ENCODE results near the gene ESRRA.

ESRRA gene

GRCh38 chr11:64275031-64275800, 30.1 kb upstream of the ESRRA start:
- no peak for DNase-seq

GRCh38 chr11:64275841-64276240, 29.5 kb upstream of the ESRRA start:
- DNase-seq: no peak

GRCh38 chr11:64276653-64277431, 28.5 kb upstream of the ESRRA start:
- DNase-seq: no peak

GRCh38 chr11:64278576-64279190, 26.6 kb upstream of the ESRRA start:
- no peak for DNase-seq

- DNase-seq: no peak
Observed at GRCh38 chr11:64281957-64282770, 23.2 kb upstream of the ESRRA start.

- DNase-seq: no peak
Observed at GRCh38 chr11:64283092-64283491, 22.2 kb upstream of the ESRRA start.

- DNase-seq: peak; percentile 90
Observed at GRCh38 chr11:64284048-64284961, 21.0 kb upstream of the ESRRA start, which contains the start of gene BAD. Gene BAD (minus strand): TSS chr11:64284665. CDS start chr11:64284368, 297 bp downstream.

GRCh38 chr11:64284962-64285884, 20.1 kb upstream of the ESRRA start, which contains the start of gene GPR137:
Gene GPR137 (plus strand): TSS chr11:64285848. CDS start chr11:64286525, 677 bp downstream.
- peak; percentile 83 for DNase-seq

GRCh38 chr11:64285885-64286800, 19.2 kb upstream of the ESRRA start:
- DNase-seq: no peak

- DNase-seq: no peak
Observed at GRCh38 chr11:64286801-64287159, 18.5 kb upstream of the ESRRA start.

- DNase-seq: no peak
Observed at GRCh38 chr11:64287676-64288352, 17.5 kb upstream of the ESRRA start.

GRCh38 chr11:64288353-64288750, 17.0 kb upstream of the ESRRA start:
- DNase-seq: no peak

GRCh38 chr11:64289002-64289564, 16.2 kb upstream of the ESRRA start:
- no peak for DNase-seq

- DNase-seq: no peak
Observed at GRCh38 chr11:64290352-64291261, 14.7 kb upstream of the ESRRA start.

GRCh38 chr11:64291262-64291751, 14.0 kb upstream of the ESRRA start, which contains the start of gene KCNK4:
Gene KCNK4 (plus strand): TSS chr11:64291302. CDS start chr11:64293019, 1,717 bp downstream.
- DNase-seq: no peak

GRCh38 chr11:64291752-64292459, 13.4 kb upstream of the ESRRA start:
- no peak for DNase-seq

Data from NCI-H2107 (cell line).